Endothelial cell of umbilical vein (primary cell): ENCODE measurements around the gene AGPAT1. TPM values are rescaled to one million over a fixed set of nuclear protein-coding genes. Genes with fewer than 3 reads are reported as not detected.

Experiments used
- BruUV-seq: library from RNA; stranded (reverse); fragments of 400-500 nt; replicated peaks from 2 replicates; lab custom pipeline; 2021; lab: Mats Ljungman, UMichigan
- CTCF ChIA-PET: fragments of 300-600, 350-600 bp; sonication (Branson Sonifier 250); formaldehyde crosslinking; loops from one replicate; lab custom pipeline; 2021; ENCODE audit warnings: antibody characterized with exemption, inconsistent platforms; lab: Charles Lee
- POLR2A ChIA-PET: fragments of 300-600, 350-600 bp; sonication (Branson Sonifier 250); formaldehyde crosslinking; loops from one replicate; lab custom pipeline; 2021; ENCODE audit warnings: antibody characterized with exemption, inconsistent platforms; lab: Charles Lee
- DNase-seq: peaks from one replicate; pipeline ENCODE4 v3.0.0-alpha.2; 2011; ENCODE audit warnings: low read depth, low spot score
- FAIRE-seq: peaks from 2 replicates; lab custom pipeline; 2011; peaks lifted over from hg19 to GRCh38; lab: Jason Lieb, UNC
- H2AFZ ChIP-seq: 2 replicates; pipeline ENCODE4 v1.6.0; 2012; ENCODE audit warnings: low read depth, low read length, control low read depth, inconsistent platforms
- H3K27ac ChIP-seq: 2 replicates; pipeline ENCODE4 v1.5.1; 2011; ENCODE audit warnings: low read depth, mild to moderate bottlenecking, control low read depth, low read length, moderate library complexity; ENCODE audit not compliant: insufficient read depth
- H3K27me3 ChIP-seq, 2 experiments: 2 replicates each; pipeline versions ENCODE4 v1.6.0 to v1.6.1; 2011; ENCODE audit warnings: low read length in 2 of 2, mixed read lengths in 1 of 2; ENCODE audit not compliant: control insufficient read depth in 2 of 2, insufficient read depth in 2 of 2
- H3K36me3 ChIP-seq, 2 experiments: 2 replicates in 1 of 2; 3 replicates in 1 of 2; pipeline ENCODE4 v1.5.1; 2011; ENCODE audit warnings: low read length in 2 of 2, mild to moderate bottlenecking in 1 of 2, moderate library complexity in 1 of 2; ENCODE audit not compliant: control insufficient read depth in 2 of 2, insufficient read depth in 2 of 2; ENCODE audit errors: extremely low read depth in 1 of 2
- H3K4me1 ChIP-seq: 3 replicates; pipeline ENCODE4 v1.5.1; 2011; ENCODE audit warnings: mild to moderate bottlenecking, low read length; ENCODE audit not compliant: control insufficient read depth, insufficient read depth; ENCODE audit errors: extremely low read depth
- H3K4me2 ChIP-seq: 2 replicates; pipeline ENCODE4 v1.6.1; 2011; ENCODE audit warnings: low read length, control low read depth, mixed read lengths; ENCODE audit not compliant: insufficient read depth
- H3K4me3 ChIP-seq, 3 experiments: fragments of 200-600 bp in 1 of 3; sonication (generic), shearing (Covaris generic) in 1 of 3; replicated peaks in 1 of 3; 2 replicates each; pipeline ENCODE4 v1.5.1; 2011 to 2016; ENCODE audit warnings: control low read depth in 3 of 3, low read length in 3 of 3, mild to moderate bottlenecking in 2 of 3, inconsistent platforms in 1 of 3, low read depth in 1 of 3, moderate library complexity in 1 of 3; ENCODE audit not compliant: insufficient read depth in 1 of 3
- H3K79me2 ChIP-seq: 2 replicates; pipeline ENCODE4 v1.6.0; 2012; ENCODE audit warnings: low read length, inconsistent platforms; ENCODE audit not compliant: control insufficient read depth, insufficient read depth
- H3K9ac ChIP-seq: replicated peaks from 2 replicates; pipeline ENCODE3; 2011; ENCODE audit warnings: low read length, control low read depth; ENCODE audit not compliant: insufficient read depth; ENCODE audit errors: extremely low read depth
- H3K9me1 ChIP-seq: replicated peaks from 3 replicates; pipeline ENCODE4 v1.6.0; 2011; ENCODE audit warnings: mild to moderate bottlenecking, low read length; ENCODE audit not compliant: control insufficient read depth, insufficient read depth; ENCODE audit errors: extremely low read depth
- H3K9me3 ChIP-seq: replicated peaks from 2 replicates; pipeline ENCODE4 v1.5.1; 2012; ENCODE audit warnings: low read length, inconsistent platforms; ENCODE audit not compliant: control insufficient read depth, insufficient read depth
- H4K20me1 ChIP-seq: replicated peaks from 2 replicates; pipeline ENCODE3; 2011; ENCODE audit warnings: mild to moderate bottlenecking, low read length; ENCODE audit not compliant: control insufficient read depth, insufficient read depth; ENCODE audit errors: extremely low read depth
- EZH2 ChIP-seq: IDR thresholded peaks from 2 replicates; pipeline ENCODE4 v1.6.1; 2012; ENCODE audit warnings: borderline replicate concordance, low read depth, mild to moderate bottlenecking, moderate library complexity, low read length, inconsistent platforms; ENCODE audit not compliant: severe bottlenecking
- FOS ChIP-seq: IDR thresholded peaks from 2 replicates; pipeline ENCODE4 v1.6.1; 2011; ENCODE audit warnings: mild to moderate bottlenecking, low read length, moderate library complexity, borderline replicate concordance; ENCODE audit not compliant: insufficient read depth
- GATA2 ChIP-seq: IDR thresholded peaks from 2 replicates; pipeline ENCODE4 v1.7.0; 2011; ENCODE audit warnings: low read depth, mild to moderate bottlenecking, moderate library complexity, mixed read lengths, low read length; ENCODE audit not compliant: insufficient read length, insufficient read depth
- JUN ChIP-seq: IDR thresholded peaks from 2 replicates; pipeline ENCODE4 v1.6.1; 2011; ENCODE audit warnings: borderline replicate concordance, low read depth; ENCODE audit not compliant: insufficient read length, insufficient read depth
- MYC ChIP-seq: IDR thresholded peaks from one replicate; pipeline ENCODE4 v1.6.1; 2011; ENCODE audit warnings: mild to moderate bottlenecking, low read depth, low read length
- POLR2A ChIP-seq: IDR thresholded peaks from 2 replicates; pipeline ENCODE4 v1.6.1; 2012; ENCODE audit warnings: low read depth, mild to moderate bottlenecking, control low read depth, low read length
- POLR2AphosphoS5 ChIP-seq: IDR thresholded peaks from 2 replicates; pipeline ENCODE4 v1.6.1; 2012; ENCODE audit warnings: low read depth, mild to moderate bottlenecking, control low read depth, low read length, moderate library complexity; ENCODE audit not compliant: insufficient read depth
- dilution Hi-C: fragments of 300-500 bp; cut with MboI; formaldehyde crosslinking; loops from one replicate; pipeline ENCODE4 v1.15.0; 2019; ENCODE audit warnings: low sequenced_read_pairs; ENCODE audit not compliant: extremely low pct_ligation_motif_present
- intact Hi-C: fragments of 100-400 bp; cut with micrococcal nuclease; formaldehyde crosslinking; loops from one replicate; pipeline ENCODE4 v1.10.0; 2022
- polyA plus RNA-seq, 4 experiments: library from polyadenylated mRNA; depleted of rRNA in 3 of 4; stranded (reverse) in 3 of 4; unstranded in 1 of 4; fragments of >200 nt; gene quantifications; 2 replicates each; pipeline versions ENCODE4 v1.2.1 to v1.2.3, GENCODE V29; 2011 to 2012; ENCODE audit warnings: missing spikeins in 1 of 4
- total RNA-seq: library from RNA; stranded (reverse); gene quantifications from 2 replicates; pipeline ENCODE4 v1.2.3, GENCODE V29; 2021
- TF ChIP-seq, protein P1 (sequence below): IDR thresholded peaks from 2 replicates; pipeline ENCODE4 v1.6.1; 2011; ENCODE audit not compliant: insufficient read depth, insufficient read length
- TF ChIP-seq, protein P2 (sequence below), 2 donors: IDR thresholded peaks; 1 replicate in 1 of 2; 2 replicates in 1 of 2; pipeline ENCODE4 v1.5.1; 2011; ENCODE audit warnings: low read length in 2 of 2, mild to moderate bottlenecking in 2 of 2, moderate library complexity in 2 of 2, control low read depth in 1 of 2, inconsistent platforms in 1 of 2, low read depth in 1 of 2; ENCODE audit not compliant: insufficient read depth in 1 of 2; ENCODE audit errors: extremely low read depth in 1 of 2

AGPAT1 gene
- total and polyA plus RNA-seq, 2 donors (not counting 3 experiments of a cell fraction or from before 2014, with no cell fraction given) = 38.4 to 132 TPM

DNA sequence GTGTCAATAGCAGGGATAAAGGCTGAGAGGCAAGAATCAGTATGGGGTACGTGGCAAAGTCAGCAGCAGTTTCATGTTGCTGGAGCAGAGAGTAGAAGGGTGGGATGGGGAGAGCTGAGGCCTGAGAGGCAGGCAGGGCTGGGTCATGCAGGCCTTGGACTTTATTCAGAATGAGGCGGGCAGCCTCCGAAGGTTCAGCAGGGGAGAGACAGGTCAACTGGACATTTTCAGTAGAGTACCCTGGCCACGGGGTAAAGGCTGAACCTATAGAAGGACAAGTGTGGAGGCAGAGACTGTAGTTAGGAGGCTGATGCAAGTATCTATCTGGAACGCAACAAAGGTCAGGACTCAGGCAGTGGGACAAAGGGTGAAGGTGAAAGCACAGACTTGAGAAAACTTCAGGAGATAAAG lies 34.3 kb upstream of the AGPAT1 start:
- POLR2A ChIA-PET = no interaction called here
- dilution Hi-C loops (no loop called here), intact Hi-C loops (no loop called here)
- no peak for TF ChIP-seq FOS
- TF ChIP-seq, protein P1, sequence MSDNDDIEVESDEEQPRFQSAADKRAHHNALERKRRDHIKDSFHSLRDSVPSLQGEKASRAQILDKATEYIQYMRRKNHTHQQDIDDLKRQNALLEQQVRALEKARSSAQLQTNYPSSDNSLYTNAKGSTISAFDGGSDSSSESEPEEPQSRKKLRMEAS = no peak
- Histone ChIP-seq H3K9me1 (no peaks in the 10 kb centered on the region), H3K4me2 (no peak overlapping the region), H3K27ac (no peak overlapping the region), H3K36me3 (peaks cover 5 to 13% of the 10 kb centered on the region in 2 experiments), H3K9ac (no peak overlapping the region), H3K4me3 (no peak overlapping the region), H2AFZ (no peak overlapping the region), H3K79me2 (no peaks in the 10 kb centered on the region), H3K27me3 (no peaks in the 10 kb centered on the region), H3K9me3 (no peaks in the 10 kb centered on the region), H4K20me1 (no peaks in the 10 kb centered on the region), H3K4me1 (no peaks in the 10 kb centered on the region)
- DNase-seq (no peak), FAIRE-seq (no peak)
- CTCF ChIA-PET = no interaction called here
- BruUV-seq = no TSS peak

DNA sequence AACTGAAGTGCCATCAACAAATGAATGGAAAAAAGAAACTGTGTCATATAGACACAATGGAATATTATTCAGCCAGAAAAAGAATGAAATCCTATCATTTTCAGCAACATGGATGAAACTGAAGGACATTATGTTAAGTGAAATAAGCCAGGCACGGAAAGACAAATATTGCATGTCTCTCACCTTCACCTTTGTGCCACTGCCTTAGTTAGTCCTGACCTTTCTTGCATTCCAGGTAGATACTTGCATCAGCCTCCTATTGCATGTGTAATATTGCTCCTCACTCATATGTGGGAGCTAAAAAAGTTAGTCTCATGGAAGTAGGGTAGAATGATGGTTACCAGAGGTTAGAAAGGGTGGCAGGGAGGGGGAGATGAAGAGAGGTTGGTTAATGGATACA lies 33.1 kb upstream of the AGPAT1 start:
- H4K20me1 ChIP-seq = no peaks in the 10 kb centered on the region
- peaks cover 13 to 14% of the 10 kb centered on the region in 2 experiments for H3K36me3 ChIP-seq
- TF ChIP-seq FOS = no peak
- TF ChIP-seq POLR2AphosphoS5 = no peak
- TF ChIP-seq, protein P2, sequence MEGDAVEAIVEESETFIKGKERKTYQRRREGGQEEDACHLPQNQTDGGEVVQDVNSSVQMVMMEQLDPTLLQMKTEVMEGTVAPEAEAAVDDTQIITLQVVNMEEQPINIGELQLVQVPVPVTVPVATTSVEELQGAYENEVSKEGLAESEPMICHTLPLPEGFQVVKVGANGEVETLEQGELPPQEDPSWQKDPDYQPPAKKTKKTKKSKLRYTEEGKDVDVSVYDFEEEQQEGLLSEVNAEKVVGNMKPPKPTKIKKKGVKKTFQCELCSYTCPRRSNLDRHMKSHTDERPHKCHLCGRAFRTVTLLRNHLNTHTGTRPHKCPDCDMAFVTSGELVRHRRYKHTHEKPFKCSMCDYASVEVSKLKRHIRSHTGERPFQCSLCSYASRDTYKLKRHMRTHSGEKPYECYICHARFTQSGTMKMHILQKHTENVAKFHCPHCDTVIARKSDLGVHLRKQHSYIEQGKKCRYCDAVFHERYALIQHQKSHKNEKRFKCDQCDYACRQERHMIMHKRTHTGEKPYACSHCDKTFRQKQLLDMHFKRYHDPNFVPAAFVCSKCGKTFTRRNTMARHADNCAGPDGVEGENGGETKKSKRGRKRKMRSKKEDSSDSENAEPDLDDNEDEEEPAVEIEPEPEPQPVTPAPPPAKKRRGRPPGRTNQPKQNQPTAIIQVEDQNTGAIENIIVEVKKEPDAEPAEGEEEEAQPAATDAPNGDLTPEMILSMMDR (IDR thresholded peaks at IDR 0.05; ENCODE audit: extremely low read depth in 1 of 2, insufficient read depth in 1 of 2, low read depth in 1 of 2, low read length in 2 of 2) = no peak
- no peak for TF ChIP-seq GATA2
- no peak for TF ChIP-seq JUN
- no peak for TF ChIP-seq EZH2
- TF ChIP-seq, protein P1 = no peak
- TF ChIP-seq MYC = no peak
- no peak for TF ChIP-seq POLR2A
- no peak overlapping the region for H3K4me2 ChIP-seq
- no peak overlapping the region for H3K9ac ChIP-seq
- H3K27ac ChIP-seq = no peak overlapping the region
- ChIA-PET POLR2A (no interaction called here), CTCF (no interaction called here)
- H3K4me3 ChIP-seq = no peak overlapping the region
- BruUV-seq = no TSS peak
- no peak for DNase-seq
- no peaks in the 10 kb centered on the region for H3K4me1 ChIP-seq
- H3K27me3 ChIP-seq = no peaks in the 10 kb centered on the region
- H2AFZ ChIP-seq = no peak overlapping the region
- FAIRE-seq = no peak
- H3K79me2 ChIP-seq = no peaks in the 10 kb centered on the region
- dilution Hi-C loops = no loop called here
- no peaks in the 10 kb centered on the region for H3K9me3 ChIP-seq
- intact Hi-C loops = no loop called here
- H3K9me1 ChIP-seq = no peaks in the 10 kb centered on the region
